Loucy (cell line): Measurements from ENCODE around the gene SCAPER.

Experiments
- CTCF ChIP-seq: fragments of 200-600 bp; sonication (generic); conservative IDR thresholded peaks from 2 replicates; pipeline ENCODE4 v1.5.1; 2014; ENCODE audit warnings: mild to moderate bottlenecking, antibody characterized with exemption, low read length
- EZH2phosphoT487 ChIP-seq: fragments of 200-600 bp; IDR thresholded peaks from 2 replicates; pipeline ENCODE4 v1.6.1; 2018; ENCODE audit warnings: antibody characterized with exemption, mild to moderate bottlenecking, moderate library complexity, borderline replicate concordance

GRCh38 chr15:76682833-76683232 is 222.3 kb downstream of the SCAPER start:
- no peak for TF ChIP-seq CTCF
- no peak for TF ChIP-seq EZH2phosphoT487
